T-helper 1 cell treated with Interleukin-12 subunit alpha and Interleukin-12 subunit beta and Interleukin-4 antibody, amounts not matched to agents 30 ng/mL and 1 ng/mL, for 36 hours (primary cell): ENCODE data around the gene ANO8. TPM values are rescaled to one million over a fixed set of nuclear protein-coding genes. Genes with fewer than 3 reads are reported as not detected.
"Not testable (repeated sequence)": the region's sequence is repeated elsewhere in the genome, so short reads cannot be mapped to it uniquely, and the experiment has no call there.

Experiments used
- intact Hi-C: fragments of 100-400 bp; cut with micrococcal nuclease; formaldehyde crosslinking; loops from one replicate; pipeline ENCODE4 v1.15.1; 2024
- total RNA-seq: library from RNA; stranded (reverse); gene quantifications from 2 replicates; pipeline ENCODE4 v1.2.3, GENCODE V29; 2022

The ANO8 gene
- total RNA-seq, 1 donor from 2014 or later: 13.2 TPM

DNA sequence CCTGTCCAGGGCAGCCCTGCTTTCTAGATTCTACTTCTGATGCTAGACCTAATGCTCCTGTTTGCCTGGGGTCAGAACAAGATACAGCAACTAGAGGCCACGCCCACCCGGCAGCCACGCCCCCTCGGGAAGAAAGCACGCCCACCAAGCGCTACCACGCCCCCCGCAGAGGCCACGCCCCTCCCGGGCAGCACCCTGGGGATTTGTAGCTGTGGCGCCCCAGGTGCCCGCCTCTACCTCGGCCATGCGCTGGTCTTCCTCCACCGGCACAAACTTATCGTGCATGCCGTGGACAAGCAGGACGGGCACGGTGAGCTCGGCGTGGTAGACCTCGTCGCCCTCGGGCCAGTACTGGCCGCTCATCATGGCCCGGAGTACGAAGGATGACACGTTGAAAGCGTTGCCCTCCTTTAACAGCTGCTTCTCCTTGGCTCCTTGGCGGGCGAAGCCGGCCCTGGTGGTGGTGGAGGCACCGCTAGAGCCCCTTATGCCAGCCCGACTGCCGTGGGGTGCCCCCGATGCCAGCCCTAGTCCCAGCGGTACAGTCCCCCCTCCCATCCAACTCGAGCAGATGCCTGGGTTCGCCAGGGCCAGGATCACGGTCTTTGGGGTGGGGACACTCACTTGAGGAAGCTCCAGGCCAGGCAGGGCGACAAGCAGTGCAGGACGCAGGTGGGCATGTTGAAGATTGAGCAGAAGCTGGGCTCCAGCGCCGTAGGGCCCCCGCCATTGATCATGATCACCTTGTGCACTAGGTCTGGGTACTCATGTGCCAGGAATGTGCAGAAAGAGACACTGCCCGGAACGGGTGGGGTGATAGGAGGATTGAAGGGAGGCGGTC is 40.4 kb downstream of the ANO8 start:
- intact Hi-C loops: no loop called here

DNA sequence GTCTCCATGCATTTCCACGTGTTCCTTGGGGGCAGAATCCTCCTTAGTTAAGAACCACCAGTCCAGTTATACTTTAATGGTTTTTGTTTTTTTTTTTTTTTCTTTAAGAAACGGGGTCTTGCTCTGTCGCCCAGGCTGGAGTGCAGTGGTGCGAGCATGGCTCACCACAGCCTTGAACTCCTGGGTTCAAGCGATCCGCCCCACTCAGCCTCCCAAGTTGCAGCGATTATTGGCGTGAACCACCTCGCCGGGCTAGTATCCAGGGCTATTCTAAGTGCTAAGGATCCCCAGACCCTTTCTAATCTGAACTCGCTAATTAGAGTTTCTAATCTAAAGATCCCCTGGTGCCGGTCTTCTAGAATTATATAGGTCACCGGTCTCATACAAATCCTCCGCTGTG is 41.0 kb downstream of the ANO8 start:
- intact Hi-C loops: loop anchor here (1.0 to 2.0 kb wide), 2 partner anchors 177 to 465 kb away; partner anchors contain the start of genes SIN3B and SLC27A1

DNA sequence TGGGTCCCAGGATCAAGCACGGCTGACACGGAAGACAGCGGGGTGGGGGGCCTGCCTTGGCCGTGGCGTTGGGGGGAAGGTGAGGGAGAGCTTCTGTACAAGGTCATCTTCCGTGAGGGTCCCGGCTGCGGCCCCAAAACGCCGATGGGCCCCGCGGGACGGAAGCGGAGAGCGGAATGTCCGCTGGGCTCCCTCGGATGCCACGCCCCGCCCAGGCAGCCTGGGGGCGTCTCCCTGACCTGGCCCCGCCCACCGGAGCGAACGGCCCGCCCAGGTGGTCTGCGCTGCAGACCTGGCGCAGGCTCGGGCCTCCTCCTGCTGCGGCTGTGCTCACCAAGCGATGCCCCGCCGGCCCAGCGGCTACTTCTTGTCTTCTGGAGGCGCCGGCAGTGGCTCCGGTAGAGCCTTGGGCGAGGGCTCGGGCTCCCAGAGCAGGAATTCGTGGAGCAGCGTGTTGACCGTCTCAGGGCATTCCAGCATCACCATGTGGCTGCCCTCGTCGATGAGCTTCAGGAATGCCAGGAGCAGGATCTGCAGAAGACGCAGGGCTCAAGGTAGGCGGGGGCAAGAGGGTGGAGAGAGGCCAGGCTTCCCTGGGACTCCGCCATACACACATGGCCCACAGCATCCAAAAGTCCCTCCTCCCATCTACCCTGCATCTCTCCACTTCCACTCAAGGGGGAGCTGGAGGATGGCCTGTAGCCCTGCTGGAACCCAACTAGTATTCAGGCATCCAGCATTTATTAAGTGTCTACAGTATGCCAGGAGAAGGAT is 42.2 kb downstream of the ANO8 start:
- intact Hi-C loops: loop anchor here (1.0 to 2.0 kb wide), 10 partner anchors 11 to 464 kb away; partner anchors contain the start of genes ABHD8, DDA1, GTPBP3 and SIN3B

DNA sequence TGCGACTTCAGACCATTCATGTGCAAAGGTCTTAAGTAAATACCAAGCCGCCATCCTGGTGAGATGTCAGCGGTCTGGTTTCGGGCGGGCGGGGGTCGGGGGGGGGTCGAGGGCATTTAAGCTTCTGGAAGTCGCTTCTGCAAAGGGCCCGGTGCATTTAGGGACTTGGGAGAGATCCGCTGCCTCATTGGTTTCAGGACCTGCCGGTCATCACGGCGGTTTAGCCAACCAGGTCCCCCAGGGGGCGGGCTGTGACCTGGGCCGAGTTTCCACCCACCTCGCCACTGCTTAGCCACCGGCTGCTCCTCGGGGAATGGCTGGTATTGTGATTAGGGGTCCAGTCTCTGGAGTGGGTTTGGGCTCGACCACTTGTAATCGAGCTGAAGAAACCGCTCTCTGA is 45.2 kb downstream of the ANO8 start:
- intact Hi-C loops: no loop called here

DNA sequence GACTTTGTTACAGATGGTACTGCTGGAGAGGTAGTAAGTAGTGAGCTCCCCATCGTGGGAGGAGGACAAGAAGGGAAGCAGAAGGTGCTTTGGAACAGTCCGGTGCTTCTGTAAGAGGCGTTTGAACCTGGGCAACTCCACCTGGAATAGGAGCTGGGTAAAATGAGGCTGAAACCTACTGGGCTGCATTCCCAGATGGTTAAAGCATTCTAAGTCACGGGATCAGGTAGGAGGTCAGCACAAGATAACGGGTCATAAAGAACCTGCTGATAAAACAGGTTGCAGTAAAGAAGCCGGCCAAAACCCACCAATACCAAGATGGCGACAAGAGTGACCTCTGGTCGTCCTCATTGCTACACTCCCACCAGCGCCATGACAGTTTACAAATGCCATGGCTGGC is 47.9 kb downstream of the ANO8 start:
- intact Hi-C loops: no loop called here

DNA sequence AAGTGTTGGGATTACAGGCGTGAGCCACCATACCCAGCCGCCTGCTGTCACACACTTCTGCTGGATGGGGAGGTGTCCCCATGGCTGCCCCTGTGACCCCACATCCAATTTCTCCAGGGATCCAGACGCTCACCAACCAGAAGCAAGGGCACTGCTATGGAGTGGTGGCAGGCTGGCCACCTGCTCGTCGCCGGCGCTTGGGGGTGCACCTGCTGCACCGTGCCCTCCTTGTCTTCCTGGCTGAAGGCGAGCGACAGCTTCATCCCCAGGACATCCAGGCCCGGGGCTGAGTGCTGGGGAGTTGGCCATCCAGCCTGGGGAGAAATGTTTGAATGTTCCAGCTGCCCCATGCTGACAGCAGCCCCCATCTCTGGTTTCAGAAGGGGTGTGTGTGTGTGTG is 48.4 kb downstream of the ANO8 start:
- intact Hi-C loops: no loop called here

DNA sequence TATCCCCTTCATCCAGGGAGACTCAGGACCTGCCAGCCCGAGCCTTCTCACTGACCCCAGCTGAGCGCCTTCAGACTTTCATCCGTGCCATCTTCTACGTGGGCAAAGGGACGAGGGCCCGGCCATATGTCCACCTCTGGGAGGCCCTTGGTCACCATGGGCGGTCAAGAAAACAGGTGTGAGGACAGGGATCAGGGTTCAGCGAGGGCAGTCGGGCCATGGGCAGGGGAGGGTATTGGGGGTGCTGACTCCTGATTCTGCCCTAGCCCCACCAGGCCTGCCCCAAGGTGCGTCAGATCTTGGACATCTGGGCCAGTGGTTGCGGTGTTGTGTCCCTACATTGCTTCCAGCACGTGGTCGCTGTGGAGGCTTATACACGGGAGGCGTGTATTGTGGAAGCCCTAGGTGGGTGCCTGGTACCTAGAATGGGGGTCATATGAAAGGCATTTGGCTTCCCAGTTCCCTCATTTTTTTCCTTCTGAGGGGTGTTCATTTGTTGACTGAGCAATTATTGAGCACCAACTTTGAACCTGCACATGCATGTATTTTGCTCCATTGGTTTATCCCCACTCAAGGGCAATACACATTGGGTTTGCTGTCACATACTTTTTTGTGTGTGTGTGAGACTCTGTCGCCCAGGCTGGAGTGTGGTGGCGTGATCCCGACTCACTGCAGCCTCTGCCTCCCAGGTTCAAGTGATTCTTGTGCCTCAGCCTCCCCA is 49.1 kb downstream of the ANO8 start:
- intact Hi-C loops: no loop called here

DNA sequence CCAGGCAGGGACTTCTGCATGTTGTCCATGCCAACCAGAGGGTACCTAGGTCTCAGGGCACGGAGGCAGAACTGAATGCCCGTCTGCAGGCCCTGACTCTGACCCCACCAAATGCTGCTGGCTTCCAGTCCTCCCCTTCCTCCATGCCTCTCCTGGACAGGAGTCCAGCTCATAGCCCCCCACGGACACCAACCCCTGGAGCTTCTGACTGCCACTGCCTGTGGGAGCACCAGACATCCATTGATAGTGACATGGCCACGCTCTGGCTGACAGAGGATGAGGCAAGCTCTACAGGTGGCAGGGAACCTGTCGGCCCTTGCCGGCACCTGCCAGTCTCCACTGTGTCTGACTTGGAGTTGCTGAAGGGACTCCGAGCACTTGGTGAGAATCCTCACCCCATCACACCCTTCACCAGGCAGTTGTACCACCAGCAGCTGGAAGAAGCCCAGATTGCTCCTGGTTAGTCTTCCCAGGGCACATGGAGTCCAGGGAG is 51.1 kb downstream of the ANO8 start:
- intact Hi-C loops: loop anchor here (2.0 kb wide), 1 partner anchor 513 kb away; no protein-coding TSS in a partner anchor

DNA sequence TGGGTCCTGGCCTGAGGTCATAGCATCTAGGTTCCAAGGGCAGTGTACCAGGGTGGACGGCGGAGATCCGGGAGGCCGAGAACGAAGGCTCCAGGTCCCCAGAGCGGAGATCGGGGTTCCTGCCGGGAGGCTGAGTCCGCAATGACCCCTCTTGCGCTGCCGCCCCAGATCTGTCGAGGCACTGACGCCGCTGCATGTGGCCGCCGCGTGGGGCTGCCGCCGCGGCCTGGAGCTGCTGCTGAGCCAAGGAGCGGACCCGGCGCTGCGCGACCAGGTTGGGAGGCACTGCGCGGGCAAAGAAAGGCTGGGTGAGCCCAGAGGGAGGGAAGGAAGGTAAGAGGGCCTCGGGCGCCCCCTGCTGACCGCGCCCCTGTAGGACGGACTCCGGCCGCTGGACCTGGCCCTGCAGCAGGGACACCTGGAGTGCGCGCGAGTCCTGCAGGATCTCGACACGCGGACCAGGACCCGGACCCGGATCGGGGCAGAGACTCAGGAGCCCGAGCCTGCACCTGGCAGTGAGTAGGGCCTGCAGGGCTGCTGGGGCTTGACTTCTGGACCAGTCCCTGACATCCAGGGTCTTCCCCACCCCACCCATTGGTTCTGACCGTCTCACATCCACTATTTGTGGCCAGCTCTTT is 52.0 kb downstream of the ANO8 start:
- intact Hi-C loops: loop anchor here (1.0 to 2.0 kb wide), 5 partner anchors 15 to 512 kb away; partner anchors contain the start of gene BABAM1

DNA sequence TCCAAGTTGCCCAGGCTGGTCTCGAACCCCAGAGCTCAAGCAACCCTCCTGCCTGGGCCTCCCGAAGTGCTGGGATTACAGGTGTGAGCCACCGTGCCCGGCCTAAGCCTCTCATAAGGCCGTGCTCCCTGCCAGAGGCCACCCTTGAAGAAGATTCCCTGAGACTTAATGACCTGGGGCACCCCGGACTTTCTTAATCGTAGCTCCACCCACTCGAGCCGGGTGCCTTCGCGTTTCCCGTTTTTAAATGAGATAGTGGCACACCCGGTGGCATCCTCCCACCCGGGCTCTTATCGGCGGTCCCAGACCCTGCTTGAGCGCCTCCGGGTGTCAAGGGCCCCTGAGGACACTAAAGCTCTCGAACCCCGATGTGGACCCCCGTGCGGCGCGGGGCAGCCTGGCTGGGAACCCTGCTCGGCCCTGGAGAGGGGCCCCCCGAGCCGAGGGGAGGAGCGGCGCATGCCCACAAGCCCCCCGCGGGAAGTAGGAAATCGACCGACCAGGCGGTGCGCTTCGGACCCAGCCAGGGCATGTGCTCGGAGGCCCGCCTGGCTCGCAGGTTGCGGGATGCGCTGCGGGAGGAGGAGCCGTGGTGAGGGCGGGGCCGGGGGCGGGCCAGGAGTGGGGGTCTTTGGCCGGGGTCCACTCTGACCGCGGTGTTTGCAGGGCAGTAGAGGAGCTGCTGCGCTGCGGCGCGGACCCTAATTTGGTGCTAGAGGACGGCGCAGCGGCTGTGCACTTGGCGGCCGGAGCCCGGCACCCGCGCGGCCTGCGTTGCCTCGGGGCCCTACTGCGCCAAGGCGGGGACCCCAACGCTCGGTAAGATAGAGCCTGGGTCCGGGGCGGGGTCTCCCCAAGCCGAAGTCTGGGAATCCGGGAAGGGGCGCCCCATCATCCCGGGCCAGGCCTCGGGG is 53.0 kb downstream of the ANO8 start, which contains the start of gene ANKLE1:
Gene ANKLE1, plus strand, starts transcription at position 511 of the 914 bp plus-strand sequence. Its CDS starts 20 bp downstream, at position 531.
- intact Hi-C loops: loop anchor here (1.0 to 2.0 kb wide), 5 partner anchors 14 to 511 kb away; partner anchors contain the start of gene BABAM1

DNA sequence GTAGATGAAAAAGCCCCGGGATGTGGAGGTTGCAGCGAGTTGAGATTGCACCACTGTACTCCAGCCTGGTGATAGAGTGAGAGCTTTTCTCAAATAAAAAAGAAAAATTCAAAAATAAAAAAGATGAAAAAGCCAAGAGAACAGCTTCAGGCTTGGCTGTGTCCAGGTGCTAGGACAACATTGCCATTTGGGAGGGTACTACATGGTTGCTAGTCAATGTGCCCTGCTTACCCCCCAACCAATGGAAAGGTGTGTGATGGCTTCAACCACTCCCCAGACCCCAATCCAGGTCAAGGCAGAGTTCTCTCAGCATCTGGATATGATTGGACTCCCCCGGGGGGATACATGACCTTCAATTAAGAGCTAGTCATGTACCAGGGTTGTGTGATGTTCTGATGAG is 55.2 kb downstream of the ANO8 start:
- intact Hi-C loops: no loop called here

DNA sequence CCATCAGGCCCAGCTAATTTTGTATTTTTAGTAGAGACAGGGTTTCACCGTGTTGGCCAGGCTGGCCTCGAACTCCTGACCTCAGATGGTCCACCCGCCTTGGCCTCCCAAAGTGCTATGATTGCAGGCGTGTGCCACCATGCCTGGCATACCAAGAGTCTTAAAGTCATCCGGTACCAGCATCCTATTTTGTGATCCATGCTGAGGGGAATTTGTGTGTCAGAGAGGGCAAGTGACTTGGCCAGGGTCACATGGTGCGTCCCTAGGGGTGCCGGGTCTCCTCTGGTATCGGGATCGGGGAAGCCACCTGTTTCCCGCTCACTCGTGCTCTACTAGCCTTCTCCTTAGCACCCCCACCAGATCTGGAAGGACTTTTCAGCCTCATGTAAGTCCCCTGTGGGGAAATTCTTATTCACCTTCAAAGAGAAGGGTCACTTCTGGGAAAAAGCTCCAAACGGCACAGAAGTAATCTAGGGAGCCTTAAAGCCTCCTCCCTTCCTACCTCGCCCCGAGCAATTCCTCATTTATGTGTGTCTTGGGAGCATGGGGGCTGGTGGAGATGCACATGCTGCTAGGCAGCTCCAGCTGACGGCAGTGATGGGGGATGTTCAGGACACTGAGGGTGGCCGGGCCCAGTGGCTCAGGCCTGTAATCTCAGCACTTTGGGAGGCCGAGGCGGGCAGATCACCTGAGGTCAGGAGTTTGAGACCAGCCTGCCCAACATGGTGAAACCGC is 59.0 kb downstream of the ANO8 start:
- intact Hi-C loops: no loop called here

DNA sequence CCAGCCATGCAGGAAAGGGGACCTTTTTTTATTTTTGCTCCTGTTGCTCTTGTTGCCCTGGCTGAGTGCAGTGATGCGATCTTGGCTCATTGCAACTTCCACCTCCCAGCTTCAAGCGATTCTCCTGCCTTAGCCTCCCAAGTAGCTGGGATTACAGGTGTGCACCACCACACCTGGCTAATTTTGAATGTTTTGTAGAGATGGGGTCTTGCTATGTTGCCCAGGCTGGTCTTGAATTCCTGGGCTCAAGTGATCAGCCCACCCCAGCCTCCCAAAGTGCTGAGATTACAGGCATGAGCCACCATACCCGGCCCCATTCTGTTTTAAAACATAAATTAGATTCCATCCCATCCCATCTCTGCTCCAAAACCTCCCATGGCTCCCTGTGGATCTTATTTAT is 59.8 kb downstream of the ANO8 start:
- intact Hi-C loops: not testable (repeated sequence)

Other genes starting within 250 kb of the ANO8 start
- 27.8 and 31.3 TPM in 2 replicates for gene USE1, start 119.5 kb downstream of the ANO8 start, total RNA-seq
- gene OCEL1, start 108.6 kb downstream of the ANO8 start, total RNA-seq: 15.7 and 21.3 TPM in 2 replicates
- 6.4 and 6.5 TPM in 2 replicates for gene NR2F6, start 88.9 kb downstream of the ANO8 start, total RNA-seq
- gene USHBP1, start 70.1 kb downstream of the ANO8 start, total RNA-seq: 0.22 and 0.80 TPM in 2 replicates
- 107 and 113 TPM in 2 replicates for gene BABAM1, start 67.4 kb downstream of the ANO8 start, total RNA-seq
- 3.7 and 4.5 TPM in 2 replicates for gene ANKLE1, start 53.0 kb downstream of the ANO8 start, total RNA-seq
- 12.0 and 12.7 TPM in 2 replicates for gene ABHD8, start 31.4 kb downstream of the ANO8 start, total RNA-seq
- 81.3 and 84.7 TPM in 2 replicates for gene MRPL34, start 29.0 kb downstream of the ANO8 start, total RNA-seq
- gene DDA1, start 25.3 kb downstream of the ANO8 start, total RNA-seq: 44.5 and 45.8 TPM in 2 replicates
- 32.3 and 36.9 TPM in 2 replicates for gene GTPBP3, start 2.7 kb upstream of the ANO8 start, total RNA-seq
- 0.12 TPM in 1 of 2 replicates, not detected in the other for gene PLVAP, start 42.5 kb upstream of the ANO8 start, total RNA-seq
- gene CCDC194, start 59.3 kb upstream of the ANO8 start, total RNA-seq: 4.1 and 4.5 TPM in 2 replicates
- gene BST2, start 70.8 kb upstream of the ANO8 start, total RNA-seq: 214 and 218 TPM in 2 replicates
- 38.7 and 39.2 TPM in 2 replicates for gene MVB12A, start 85.2 kb upstream of the ANO8 start, total RNA-seq
- gene TMEM221, start 113.8 kb upstream of the ANO8 start, total RNA-seq: not detected in 2 replicates
- gene NXNL1, start 126.1 kb upstream of the ANO8 start, total RNA-seq: not detected in 2 replicates
- gene SLC27A1, start 135.7 kb upstream of the ANO8 start, total RNA-seq: 1.4 and 1.7 TPM in 2 replicates
- gene PGLS, start 176.8 kb upstream of the ANO8 start, total RNA-seq: 63.3 and 68.7 TPM in 2 replicates
- gene COLGALT1, start 220.8 kb upstream of the ANO8 start, total RNA-seq: 53.4 and 62.0 TPM in 2 replicates